HepG2 (cell line): ENCODE measurements around the gene GJA3.

Experiments used
- AFF4 ChIP-seq: sonication (generic); formaldehyde crosslinking; IDR thresholded peaks from 2 replicates; pipeline ENCODE4 v1.4.0; 2020; ENCODE audit warnings: missing genetic modification reagents
- ATF5 ChIP-seq: sonication (generic); formaldehyde crosslinking; IDR thresholded peaks from 2 replicates; pipeline ENCODE4 v1.4.0; 2020; ENCODE audit warnings: mild to moderate bottlenecking, low read depth, missing genetic modification reagents
- MAFF ChIP-seq: IDR thresholded peaks from 2 replicates; pipeline ENCODE4 v1.6.1; 2011; ENCODE audit warnings: low read depth, low read length, improper control_type of control experiment
- NBN ChIP-seq: fragments of 450-650 bp; conservative IDR thresholded peaks from 2 replicates; pipeline ENCODE4 v1.6.1; 2017
- RAD21 ChIP-seq: fragments of 450-650 bp; formaldehyde crosslinking; IDR thresholded peaks from 2 replicates; pipeline ENCODE4 v1.5.0; 2020; ENCODE audit warnings: mild to moderate bottlenecking
- SP1 ChIP-seq, 2 experiments: fragments of 450-650 bp in 1 of 2; sonication (generic) in 1 of 2; formaldehyde crosslinking in 1 of 2; IDR thresholded peaks; 2 replicates each; pipeline versions ENCODE4 v1.4.0 to v1.6.1; 2016 to 2020; ENCODE audit warnings: missing genetic modification reagents in 1 of 2
- SRF ChIP-seq: IDR thresholded peaks from 2 replicates; pipeline ENCODE4 v1.6.1; 2011; ENCODE audit warnings: mild to moderate bottlenecking, low read depth, low read length, moderate library complexity
- TP53 ChIP-seq: sonication (generic); formaldehyde crosslinking; conservative IDR thresholded peaks from 2 replicates; pipeline ENCODE4 v1.4.0; 2020; ENCODE audit warnings: missing genetic modification reagents

GRCh38 chr13:20101467-20102316 lies 59.2 kb downstream of the GJA3 start:
- no peak for TF ChIP-seq SRF
- TF ChIP-seq SP1 (IDR thresholded peaks at IDR 0.05), result no peak
- no peak for TF ChIP-seq SP1 (CRISPR knock-in tag; IDR thresholded peaks at IDR 0.05)
- TF ChIP-seq TP53, result no peak
- TF ChIP-seq RAD21 (CRISPR knock-in tag), result no peak
- TF ChIP-seq MAFF, result no peak
- no peak for TF ChIP-seq NBN
- no peak for TF ChIP-seq AFF4 (CRISPR knock-in tag)
- TF ChIP-seq ATF5 (CRISPR knock-in tag), result no peak
